Measurements from ENCODE around the gene ARHGAP26.

- TF ChIP-seq CTCF (IDR thresholded peaks at IDR 0.05) (no peak), POLR2A (IDR thresholded peaks at IDR 0.05) (no peak), POLR2AphosphoS5 (IDR thresholded peaks at IDR 0.05) (no peak)
Observed at GRCh38 chr5:142806841-142807267, 36.7 kb downstream of the ARHGAP26 start.

Measured in sigmoid colon (tissue), 4 donors.